IPS-18c (cell line): Measurements from ENCODE around the gene C3orf33.
A peak's percentile ranks its signal among the peaks of the same experiment; 100 is the strongest.
"Not testable (repeated sequence)": the region's sequence is repeated elsewhere in the genome, so short reads cannot be mapped to it uniquely, and the experiment has no call there.

Experiments
- H3K4me3 ChIP-seq: 2 replicates; pipeline ENCODE4 v1.7.0; 2013; ENCODE audit warnings: low read depth, mild to moderate bottlenecking, low read length, moderate library complexity; ENCODE audit not compliant: insufficient read depth
- H3K9me3 ChIP-seq: one replicate; pipeline ENCODE4 v1.6.1; 2013; ENCODE audit warnings: mild to moderate bottlenecking, low read length, moderate library complexity; ENCODE audit not compliant: control insufficient read depth, insufficient read depth

C3orf33 gene, protein sequence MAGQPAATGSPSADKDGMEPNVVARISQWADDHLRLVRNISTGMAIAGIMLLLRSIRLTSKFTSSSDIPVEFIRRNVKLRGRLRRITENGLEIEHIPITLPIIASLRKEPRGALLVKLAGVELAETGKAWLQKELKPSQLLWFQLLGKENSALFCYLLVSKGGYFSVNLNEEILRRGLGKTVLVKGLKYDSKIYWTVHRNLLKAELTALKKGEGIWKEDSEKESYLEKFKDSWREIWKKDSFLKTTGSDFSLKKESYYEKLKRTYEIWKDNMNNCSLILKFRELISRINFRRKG

DNA sequence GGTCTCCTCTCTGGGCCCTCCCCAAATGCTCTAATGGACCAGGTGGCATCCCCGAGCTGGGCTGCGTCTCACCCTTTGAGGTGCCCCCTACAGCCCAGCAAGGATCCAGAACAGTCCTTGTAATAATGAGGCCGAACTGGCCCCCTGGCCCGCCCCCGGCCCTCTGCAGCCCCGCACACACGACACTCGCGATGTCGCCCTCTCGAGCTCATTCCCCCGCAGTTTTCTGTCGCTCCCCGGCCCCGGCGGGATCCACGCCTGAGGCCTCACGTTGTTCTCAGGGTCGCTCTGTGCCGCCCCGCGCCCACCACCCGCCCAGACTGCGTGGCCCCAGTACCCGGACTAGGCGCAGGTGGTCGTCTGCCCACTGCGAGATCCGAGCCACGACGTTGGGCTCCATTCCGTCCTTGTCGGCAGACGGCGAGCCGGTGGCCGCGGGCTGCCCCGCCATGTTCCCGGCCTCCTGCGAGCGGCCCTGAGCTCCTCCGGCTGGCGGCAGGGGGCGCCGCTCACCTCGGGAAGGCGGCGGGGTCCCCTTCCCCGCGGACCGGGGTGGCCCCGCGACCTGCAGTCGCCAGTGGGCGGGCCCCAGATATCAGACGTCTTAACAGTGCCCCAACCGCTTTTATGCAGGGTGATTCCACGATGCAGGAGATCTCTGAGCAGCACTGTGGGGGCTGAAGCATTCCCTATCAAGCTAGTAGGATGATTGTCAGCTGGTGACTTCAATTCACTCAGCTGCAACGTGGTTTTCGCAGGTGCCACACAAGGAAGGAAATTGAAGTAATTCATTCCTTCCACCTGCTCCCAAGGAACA is at the start of gene C3orf33:
Gene C3orf33, minus strand, starts transcription at position 477 of the 817 bp plus-strand sequence. Its CDS starts 26 bp downstream, at position 451.
- H3K9me3 ChIP-seq = no peaks in the 10 kb centered on the region
- H3K4me3 ChIP-seq = peak within 1 kb of the TSS; percentile 85

DNA sequence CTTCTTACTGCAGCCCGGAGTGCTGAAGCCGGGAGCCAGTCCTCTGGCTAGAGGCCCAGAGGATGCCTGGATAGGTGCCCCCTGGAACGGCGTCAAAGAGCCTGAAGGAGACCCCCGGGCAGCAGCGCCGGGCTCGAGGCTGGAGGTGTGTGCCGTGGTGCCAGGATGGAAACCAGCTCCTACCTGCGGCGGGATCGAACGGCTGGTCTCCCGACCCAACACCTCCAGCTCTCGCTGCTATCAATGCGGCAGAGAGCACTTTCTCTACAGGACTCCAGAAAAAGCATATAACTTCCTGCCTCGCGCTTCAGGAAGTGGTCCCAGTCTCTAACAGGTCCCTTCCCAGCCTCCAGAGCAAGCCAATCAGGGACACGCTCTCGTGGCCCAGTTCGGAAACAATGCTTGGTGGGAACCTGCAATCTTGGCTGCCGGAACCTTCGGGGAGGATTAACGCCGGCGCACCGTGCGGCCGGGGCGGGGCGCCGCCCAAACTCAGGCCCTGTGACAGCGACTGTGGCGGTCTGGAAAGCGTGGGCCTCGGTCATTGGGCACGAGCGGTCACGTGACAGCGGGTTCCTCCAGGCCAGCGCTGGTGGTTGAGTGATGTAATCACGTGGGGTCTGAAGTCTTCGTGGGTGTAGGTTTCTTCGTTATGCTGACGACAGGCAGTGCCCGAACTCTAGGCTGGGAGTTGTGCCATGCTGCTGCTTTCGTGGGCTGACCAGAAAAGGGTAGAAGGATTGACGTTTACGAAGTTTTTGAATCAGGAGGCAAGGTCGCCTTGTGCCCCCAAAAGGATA is 48.3 kb upstream of the C3orf33 start, which contains the start of gene SLC33A1:
Gene SLC33A1, minus strand, starts transcription at position 287 of the 800 bp plus-strand sequence. CDS start 430 bp downstream, outside the sequence.
- H3K9me3 ChIP-seq = no peaks in the 10 kb centered on the region

DNA sequence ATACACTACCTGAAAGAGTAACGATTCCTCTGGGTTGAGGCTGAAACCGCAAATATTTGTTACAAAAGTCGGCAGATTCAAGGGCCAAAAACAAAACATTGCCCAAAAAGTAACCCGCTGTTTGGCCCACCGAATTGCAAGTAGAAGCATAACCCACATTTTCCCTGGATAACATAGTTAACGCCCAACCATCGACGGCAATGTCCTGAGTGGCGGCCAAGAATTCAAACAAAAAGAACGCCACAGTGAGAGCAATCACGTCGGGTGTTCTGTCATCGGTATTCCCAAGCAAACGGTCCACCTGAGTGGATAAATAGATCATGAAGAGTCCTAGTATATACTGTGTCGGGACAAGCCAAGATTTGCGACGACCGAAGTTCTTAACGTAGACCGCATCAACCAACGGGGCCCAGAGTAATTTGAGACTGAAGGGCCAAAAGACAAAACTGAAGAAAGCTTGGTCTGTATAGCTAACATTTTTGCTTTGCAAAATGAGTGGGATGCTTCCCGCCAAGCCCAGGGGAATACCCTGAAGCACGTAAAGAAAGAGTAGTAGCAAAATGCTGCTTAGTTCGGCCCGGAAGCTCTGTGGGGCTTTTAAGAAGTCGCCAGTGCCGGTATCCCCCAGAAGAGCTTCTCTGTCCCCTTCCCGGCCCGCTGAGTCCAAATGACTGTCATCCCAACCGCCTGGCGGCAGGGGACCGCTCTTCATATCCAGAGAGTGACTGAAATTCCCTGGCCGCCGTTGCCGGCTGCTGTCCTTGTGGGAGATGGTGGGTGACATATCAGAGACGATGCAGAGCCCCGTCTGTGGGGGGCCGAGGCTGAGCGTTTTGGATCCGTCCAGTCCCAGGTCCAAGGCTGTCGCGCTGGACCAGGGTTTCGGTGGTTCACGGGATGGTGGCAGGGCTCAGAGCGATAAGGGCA is 47.4 kb upstream of the C3orf33 start:
- Histone ChIP-seq H3K9me3 (no peaks in the 10 kb centered on the region), H3K4me3 (peak overlapping the region; percentile 98)

More for the DNA sequence above, 48.3 kb upstream of the C3orf33 start, which contains the start of gene SLC33A1:
- H3K4me3 ChIP-seq = peak within 1 kb of the TSS; percentile 98

DNA sequence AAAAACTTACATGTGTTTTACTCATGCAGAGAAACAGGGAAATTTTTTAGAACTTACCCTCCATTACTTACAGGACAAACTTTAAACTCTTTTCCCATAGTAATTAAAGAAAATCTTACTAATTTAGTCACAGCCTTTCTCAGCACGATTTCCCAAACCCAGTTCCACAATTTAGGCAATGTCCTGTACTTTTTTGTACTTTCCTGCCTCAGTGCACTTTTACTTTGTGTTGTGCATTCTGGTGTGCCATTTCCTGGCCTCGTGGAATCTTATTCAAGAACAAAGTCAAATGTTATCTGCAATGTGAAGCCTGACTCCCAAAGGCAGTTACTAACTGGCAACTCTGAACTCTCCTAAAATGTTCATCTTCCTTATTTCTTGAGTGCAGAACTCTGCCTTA is 46.3 kb upstream of the C3orf33 start:
- H3K9me3 ChIP-seq = no peaks in the 10 kb centered on the region

DNA sequence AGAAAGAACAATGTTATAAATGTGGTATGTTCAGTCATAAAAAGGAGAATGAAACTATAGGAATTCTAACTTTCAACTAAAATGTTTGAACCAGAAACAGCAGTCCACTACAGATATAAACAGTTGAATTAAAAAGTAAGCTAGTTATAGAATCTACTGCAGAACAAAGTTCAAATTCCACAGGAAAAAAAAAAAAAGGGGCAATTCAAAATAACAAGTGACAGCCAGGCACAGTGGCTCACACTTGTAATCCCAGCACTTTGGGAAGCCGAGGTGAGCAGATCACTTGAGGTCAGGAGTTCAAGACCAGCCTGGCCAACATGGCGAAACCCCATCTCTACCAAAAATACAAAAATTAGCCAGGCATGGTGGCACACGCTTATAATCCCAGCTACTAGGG is 43.3 kb upstream of the C3orf33 start:
- not testable (repeated sequence) for H3K4me3 ChIP-seq, H3K9me3 ChIP-seq

More for the DNA sequence above, 46.3 kb upstream of the C3orf33 start:
- H3K4me3 ChIP-seq = peak overlapping the region; percentile 98

DNA sequence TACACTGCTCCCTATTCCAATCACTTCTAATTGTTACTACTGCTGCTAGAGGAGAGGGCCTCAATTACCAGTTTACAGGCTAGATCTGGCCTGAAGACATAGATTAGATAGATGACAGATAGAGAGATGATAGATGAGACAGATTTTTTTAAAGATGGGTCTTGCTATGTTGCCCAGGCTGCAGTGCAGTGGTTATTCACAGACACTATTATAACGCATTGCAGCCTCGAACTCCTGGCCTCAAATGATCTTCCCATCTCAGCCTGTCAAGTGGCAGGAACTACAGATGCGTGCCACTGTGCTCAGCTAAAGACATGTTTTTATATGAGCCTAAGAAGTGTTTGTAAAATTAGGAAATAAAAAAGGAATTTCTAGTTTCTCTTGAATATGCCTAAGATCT is 41.9 kb upstream of the C3orf33 start:
- no peaks in the 10 kb centered on the region for H3K9me3 ChIP-seq

DNA sequence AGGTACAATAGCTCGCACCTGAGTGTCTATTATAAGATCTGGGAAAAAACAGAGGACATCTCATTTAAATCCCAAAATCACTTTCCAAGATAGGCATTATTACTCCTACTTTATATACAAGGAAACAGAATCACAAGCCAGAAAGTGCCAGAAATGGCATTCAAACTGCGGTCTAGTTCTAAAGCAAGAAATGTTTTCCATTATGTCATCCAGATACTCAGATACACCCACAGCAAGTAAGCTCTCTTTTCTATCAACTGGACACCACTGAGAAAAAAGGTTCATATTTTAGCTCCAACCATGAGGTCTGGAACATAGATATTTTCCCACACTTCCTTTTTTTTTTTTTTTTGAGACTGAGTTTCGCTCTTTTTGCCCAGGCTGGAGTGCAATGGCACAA is 40.0 kb upstream of the C3orf33 start:
- Histone ChIP-seq H3K9me3 (no peaks in the 10 kb centered on the region), H3K4me3 (no peak overlapping the region)

More for the DNA sequence above, 41.9 kb upstream of the C3orf33 start:
- no peak overlapping the region for H3K4me3 ChIP-seq

DNA sequence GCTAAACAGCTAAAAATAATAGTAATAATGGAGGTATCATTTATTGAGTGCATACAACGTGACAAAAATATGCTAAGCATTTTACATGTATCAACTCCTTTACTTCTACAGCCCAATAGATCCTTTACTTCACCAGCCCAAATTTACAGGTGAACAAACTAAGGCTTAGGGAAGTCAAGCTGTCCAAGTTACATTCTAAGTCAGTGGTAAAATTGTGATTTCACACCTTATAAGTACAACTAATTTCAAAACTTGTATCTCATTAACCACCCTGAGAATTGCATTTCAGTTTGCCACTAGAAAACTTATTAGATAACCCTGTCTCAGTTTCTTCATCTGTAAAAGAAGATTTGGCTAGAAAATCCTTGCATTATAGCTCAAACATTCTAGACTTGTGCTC is 37.5 kb upstream of the C3orf33 start:
- H3K4me3 ChIP-seq = no peak overlapping the region
- no peaks in the 10 kb centered on the region for H3K9me3 ChIP-seq

DNA sequence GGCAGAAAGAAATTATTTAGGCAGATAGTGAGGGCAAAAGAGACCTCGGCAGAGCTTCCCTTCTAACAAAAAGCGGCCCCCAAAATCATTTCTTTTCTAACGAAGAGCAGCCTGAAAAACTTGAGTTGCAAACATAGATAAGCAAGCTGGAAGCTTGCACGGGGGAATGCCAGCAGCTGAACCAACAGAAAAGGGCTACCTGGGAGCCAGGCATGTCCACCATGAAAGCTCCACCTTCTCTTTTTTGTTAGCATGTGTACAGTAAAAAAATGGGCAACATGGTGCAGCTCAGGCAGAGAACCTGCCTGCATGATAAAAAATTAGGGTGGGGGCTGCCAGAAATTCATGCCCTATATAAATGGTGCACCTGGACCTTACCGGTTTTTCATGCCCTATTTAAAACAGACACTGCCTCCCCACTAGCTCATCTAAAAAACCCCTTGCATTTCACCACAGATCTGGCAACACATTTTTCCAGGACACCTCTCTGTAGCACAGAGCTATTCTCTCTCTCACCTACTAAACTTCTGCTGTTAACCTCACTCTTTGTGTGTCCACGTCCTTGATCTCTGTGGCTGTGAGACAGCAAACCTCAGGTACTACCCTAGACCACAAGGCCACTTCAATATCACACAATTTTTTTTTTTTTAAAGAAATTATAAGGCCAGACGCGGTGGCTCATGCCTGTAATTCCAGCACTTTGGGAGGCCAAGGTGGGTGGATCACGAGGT is 29.4 kb upstream of the C3orf33 start:
- Histone ChIP-seq H3K9me3 (no peaks in the 10 kb centered on the region), H3K4me3 (no peak overlapping the region)

DNA sequence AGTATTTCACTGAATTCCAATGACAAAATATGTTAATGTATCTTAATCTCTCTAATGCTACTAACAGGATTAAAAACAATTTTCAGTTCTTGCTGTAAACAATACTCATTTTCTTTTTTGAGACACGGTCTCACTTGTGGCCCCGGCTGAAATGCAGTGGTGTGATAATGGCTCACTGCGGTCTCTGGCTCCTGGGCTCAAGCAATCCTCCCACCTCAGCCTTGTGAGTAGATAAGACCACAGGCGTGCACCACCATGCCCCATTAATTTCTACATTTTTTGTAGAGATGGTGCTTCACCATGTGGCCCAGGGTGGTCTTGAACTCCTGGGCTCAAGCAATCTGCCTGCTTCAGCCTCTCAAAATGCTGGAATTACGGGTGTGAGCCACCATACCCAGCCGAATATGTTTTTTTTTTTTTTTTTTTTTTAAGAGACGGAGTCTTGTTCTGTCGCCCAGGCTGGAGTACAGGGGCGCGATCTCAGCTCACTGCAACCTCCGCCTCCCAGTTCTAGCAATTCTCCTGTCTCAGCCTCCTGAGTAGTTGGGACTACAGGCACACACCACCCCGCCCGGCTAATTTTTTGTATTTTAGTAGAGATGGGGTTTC is 22.5 kb upstream of the C3orf33 start:
- H3K4me3 ChIP-seq, H3K9me3 ChIP-seq: not testable (repeated sequence)

DNA sequence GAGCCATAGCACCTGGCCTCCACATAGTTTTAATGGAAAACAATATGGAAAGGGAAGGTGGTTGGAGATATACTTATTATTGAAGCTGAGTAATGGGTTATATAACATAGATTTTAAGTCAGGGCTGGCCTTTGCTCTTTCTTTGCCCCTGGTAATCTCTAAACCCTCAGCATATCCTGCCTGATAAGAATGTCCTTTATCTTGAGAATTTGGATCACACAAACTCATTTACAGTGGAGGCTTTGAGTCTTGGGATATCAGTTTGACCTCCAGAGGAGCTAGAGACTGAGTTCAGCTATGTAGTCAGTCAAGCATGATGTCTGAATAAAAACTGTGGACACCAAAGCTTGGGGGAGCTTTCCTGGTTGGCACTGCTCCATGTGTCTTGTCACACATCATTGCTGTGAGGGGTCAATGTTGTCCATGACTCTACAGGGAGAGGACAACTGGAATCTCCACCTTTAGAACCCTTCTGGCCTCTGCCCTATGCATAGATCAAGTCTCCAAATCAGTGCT is 9.0 kb upstream of the C3orf33 start:
- no peaks in the 10 kb centered on the region for H3K9me3 ChIP-seq
- no peak overlapping the region for H3K4me3 ChIP-seq

DNA sequence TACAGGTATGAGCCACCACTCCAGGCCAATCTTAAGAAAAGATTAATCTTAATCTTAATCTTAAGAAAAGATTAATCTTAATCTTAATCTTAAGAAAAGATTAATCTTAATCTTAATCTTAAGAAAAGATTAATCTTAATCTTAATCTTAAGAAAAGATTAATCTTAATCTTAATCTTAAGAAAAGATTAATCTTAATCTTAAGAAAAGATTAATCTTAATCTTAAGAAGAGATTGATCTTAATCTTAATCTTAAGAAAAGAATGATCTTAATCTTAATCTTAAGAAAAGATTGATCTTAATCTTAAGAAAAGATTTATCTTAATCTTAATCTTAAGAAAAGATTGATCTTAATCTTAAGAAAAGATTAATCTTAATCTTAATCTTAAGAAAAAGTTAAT is 7.1 kb upstream of the C3orf33 start:
- not testable (repeated sequence) for H3K9me3 ChIP-seq, H3K4me3 ChIP-seq

DNA sequence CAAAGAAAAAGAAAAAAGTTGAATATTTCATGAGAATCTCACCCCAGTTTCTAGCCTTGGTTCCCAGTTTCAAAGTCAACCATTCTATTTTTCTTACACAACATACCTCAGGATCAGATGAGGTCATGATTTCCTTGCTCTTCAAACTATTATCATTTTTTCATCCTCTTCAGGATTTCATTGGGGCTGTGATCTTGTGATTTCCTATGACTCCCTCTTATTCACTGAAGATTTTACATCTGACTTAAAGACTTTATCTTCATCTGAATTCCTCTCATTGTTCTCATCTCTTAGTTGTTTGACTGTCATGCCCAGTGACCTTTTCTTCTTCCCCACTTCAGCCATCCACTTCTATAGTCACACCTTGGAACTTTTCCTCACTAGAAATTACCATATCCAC is 3.1 kb upstream of the C3orf33 start:
- H3K4me3 ChIP-seq = no peak overlapping the region

DNA sequence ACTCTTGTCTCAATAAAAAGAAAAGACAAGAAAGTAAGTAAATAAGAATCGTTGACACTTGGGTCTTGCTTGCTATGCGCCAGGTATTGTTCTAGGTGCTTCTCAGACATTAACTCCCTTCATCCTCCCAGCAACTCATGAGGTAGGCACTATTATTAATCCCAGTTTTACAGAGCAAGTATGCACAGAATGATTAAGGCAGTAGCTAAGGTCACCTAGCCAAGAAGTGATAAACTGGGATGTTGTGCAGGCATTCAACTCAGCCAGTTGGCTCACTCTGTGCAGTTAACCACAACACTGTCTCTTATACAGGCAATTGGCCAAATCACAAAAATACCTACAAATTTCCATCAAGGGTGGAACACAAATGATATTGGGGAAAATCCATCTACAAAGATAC is 1.7 kb upstream of the C3orf33 start:
- Histone ChIP-seq H3K9me3 (no peaks in the 10 kb centered on the region), H3K4me3 (no peak overlapping the region)

More for the DNA sequence above, 3.1 kb upstream of the C3orf33 start:
- H3K9me3 ChIP-seq = no peaks in the 10 kb centered on the region

DNA sequence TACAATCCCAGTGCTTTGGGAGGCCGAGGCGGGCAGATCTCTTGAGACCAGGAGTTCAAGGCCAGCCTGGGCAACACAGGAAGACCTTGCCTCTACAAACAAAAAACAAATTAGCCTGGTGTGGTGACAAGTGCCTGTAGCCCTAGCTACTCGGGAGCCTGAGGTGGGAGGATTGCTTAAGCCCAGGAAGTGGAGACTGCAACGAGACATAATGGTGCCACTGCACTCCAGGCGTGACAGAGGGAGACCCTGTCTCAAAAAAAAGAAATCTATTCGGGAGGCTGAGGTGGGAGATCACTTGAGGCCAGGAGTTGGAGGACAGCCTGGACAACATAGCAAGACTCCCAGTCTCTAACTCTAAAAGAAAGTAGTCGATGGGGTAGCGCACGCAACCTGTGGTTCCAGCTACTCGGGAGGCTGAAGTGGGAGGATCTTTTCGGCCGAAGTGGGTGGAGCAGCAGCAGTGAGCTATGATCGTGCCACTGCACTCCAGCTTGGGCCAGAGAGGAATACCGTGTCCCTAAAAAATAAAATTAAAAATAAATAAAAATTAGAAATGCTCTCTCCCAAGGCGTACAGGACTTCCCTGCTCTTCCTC is 775 bp downstream of the C3orf33 start:
- H3K9me3 ChIP-seq = no peaks in the 10 kb centered on the region
- H3K4me3 ChIP-seq = peak overlapping the region; percentile 85
